Activated CD4-positive, alpha-beta T cell treated with anti-CD3 and anti-CD28 coated beads, Interleukin-2, amount 50 U/mL, for 16 hours (primary cell): ENCODE measurements around the gene RAB27B.

ENCODE experiments used
- DNase-seq: peaks from one replicate; pipeline ENCODE4 v3.0.0-alpha.2; 2020

The RAB27B gene

DNA sequence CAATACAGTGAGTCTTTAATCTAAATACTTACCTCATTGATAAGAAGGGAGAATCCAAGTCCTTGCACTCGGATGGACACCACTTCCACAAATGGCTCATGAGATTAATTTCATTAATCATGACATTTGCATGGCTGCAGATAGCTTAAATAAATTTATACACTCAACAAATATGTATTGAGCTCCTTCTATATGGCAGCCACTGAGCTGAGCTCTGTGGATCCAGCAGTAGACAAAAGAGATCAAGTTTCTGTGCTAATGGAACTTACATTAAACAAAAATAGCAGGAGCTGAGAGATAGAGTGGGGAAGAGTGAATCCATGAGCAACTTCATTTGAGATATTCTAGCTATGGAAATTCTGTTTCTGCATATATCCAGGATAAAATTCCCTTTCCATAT lies 44.4 kb downstream of the RAB27B start:
- no peak for DNase-seq

DNA sequence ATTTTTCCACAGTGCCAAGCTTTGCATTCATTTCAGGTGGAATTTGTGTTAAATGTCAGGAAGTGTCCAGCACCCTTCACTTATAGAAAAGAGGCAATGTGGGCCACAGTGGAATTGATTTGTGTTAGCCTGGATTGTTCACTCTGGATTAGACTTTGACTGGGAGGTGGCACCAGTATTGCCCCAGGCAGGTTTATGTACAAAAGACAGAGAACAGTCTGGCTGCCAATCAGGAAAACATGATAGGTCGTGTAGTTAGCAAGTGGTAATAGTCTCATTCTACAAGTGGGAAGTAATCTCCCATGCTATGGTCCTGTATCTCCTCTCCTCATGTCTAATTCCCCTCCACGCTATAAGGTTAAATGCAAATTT lies 45.6 kb downstream of the RAB27B start:
- no peak for DNase-seq

DNA sequence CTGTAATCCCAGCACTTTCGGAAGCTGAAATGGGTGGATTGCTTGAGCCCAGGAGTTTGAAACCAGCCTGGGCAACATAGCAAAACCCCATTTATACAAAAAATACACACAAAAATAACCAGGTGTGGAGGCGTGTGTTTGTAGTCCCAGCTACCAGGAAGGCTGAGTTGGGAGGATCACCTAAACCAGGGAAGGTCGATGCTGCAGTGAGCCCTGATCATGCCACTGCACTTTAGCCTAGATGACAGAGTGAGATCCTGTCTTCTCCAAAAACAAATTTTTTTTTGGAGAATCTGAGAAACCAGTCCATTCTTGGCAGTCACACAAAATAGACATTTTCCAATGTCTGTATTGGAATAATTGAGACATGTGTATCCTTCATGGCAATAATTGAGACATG lies 46.8 kb downstream of the RAB27B start:
- no peak for DNase-seq

DNA sequence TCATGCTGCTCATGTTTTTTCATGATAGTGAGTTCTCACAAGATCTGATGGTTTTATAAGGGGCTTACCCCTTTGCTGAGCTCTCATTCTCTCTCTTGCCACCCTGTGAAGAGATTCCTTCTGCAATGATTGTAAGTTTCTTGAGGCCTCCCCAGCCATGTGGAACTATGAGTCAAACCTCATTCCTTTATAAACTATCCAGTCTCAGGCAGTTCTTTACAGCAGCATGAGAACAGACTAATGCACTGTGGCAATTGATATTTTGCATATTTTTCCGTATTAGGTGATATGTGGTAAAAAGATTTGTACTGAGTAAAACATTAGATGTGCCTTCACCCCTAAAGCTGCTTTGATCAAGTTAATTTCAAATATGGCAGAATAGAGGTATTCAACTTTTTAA lies 48.8 kb downstream of the RAB27B start:
- no peak for DNase-seq

DNA sequence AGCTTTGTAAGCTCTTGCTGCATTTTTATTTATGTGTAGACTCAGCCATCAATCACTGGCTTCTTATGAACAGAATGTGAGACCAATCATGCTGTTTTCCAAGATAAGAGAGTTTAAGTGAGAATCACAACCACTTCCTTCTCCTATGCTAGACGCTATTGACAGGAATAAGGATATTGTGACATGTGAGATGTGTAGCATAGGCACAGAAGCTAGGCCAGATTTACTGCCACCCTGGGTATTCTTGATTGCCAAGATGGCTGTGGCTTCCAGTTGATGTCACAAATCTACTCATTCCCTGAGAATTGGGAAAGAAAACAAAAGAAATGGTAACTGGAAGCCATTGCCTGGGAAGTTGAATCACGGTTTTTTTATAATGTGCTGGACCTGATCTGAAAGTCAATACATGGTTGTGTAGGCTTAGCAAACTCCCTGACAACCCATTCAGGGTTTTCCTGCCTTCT lies 49.9 kb downstream of the RAB27B start:
- no peak for DNase-seq

DNA sequence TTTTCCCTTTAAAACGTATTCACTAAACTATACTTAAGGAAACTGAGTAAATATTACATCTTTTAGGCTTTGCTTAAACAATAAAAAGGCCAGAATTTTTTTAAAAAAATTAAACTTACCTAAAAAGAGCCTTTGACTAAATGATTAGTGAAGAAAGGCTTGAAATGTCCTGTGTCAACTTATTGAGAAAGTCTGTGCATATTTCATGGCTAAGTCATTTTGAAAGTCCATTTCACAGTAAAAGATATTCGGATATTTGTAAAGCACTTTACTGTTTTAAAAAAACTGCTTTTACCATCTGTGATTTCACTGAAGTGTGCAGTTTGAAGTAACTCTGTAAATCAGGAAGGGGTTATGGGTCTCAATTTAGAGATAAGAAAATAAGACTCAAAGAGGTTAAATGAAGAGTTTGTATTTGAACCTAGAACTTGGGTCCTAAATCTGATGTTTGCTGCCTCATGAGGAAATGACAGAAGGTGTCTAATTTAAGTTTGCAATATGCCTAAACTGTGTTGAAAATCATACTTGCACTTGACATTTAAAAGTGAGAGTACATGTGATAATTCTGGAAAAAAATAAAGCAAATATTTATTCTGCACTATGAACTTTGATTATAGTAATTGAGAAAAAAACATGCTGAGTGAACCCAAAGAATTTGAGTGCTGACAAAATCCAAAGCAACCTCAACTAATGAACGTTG lies 50.5 kb downstream of the RAB27B start:
- no peak for DNase-seq

DNA sequence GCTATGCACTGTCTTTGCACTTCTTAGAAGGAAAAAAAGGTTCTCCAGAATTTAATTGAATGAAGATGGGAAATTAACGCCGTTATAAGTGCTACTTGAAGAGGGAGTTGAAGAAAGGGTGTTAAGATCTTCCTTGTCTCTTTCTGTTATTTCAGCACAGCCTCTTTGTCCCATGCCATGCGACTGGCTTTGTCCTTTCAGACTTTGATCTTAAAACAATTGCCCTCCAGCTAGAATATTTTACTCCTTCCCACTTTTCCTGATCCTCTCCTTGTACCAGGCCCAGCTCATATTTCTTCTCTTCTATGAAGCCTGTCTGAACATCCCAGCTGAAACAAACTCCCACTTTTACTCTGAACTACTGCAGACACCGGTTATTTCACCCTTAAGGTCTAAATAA lies 51.4 kb downstream of the RAB27B start:
- DNase-seq, result no peak

DNA sequence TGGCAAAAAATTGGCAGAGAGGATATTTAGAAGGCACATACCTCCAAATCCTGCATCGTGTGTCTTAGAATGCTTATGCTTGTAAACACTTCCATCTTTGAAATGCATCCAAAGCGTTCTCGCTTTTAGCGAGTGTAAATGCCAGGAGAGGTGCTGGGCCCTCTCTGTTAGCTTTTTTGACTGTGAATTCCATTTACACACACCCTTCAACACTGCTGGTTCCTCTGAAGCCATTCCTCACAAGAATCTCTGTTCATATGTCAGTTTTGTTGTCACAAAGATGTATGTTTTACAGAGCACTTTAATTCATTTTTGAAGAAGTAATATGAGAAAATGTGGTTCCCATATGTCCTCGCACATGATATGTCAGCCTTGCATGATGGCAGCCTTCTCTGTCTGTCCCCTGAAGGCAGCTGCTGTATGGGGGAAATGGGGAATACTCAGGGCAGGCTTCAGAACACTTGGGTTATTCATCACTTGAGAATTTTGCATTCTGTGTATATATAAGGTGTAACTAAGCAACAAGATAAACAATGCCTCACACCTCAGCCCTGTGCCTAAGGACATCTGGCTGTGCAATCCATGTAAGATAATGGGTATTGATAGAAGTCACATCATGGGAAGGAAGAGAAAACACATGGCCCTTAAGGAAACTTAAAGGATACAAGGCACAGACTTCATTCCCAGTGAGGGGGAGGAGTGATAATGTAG lies 52.3 kb downstream of the RAB27B start:
- DNase-seq, result no peak

DNA sequence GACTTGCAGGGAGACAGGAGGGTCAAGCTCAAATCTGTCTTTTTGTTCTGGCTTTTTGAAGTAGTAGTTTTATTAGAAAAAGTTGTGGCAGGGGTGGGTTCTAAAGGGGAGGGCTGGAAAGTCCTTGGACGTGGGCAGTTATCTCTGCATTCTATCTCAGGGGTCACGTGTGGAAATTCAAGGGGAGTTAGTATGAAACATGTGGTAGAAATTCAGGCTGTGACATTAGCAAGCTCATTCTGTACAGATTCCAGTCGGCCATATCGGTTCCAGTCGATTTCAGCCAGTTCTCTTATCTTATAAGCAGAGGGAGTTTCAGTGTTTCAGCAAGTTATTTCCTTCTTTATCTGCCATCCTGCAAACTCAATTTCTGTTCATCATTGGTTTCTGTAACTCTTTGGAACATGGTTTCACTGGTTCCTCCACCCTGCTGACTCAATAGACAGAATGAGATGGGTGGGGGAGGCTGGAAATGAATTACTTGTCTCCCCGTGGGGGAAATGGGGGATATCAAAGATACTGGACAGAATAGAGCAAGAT lies 53.0 kb downstream of the RAB27B start:
- no peak for DNase-seq

DNA sequence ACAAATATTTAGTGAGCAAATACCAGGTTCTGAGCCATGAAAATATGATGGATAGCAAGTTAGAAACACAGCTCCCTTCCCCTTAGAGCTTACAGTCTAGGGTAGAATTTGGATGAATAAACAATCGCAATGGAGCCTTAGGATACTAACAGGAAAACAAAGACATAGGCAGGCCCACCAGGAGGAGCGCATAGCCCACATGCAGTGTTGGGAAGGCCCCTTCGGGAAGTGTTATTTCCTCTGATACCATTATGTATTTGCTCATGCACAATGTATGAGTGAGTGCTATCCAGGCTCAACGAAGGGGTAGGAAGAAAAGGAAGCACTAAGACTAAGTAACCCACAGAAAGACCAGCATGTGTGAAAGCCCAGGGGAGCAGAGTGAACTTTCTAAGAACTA lies 54.0 kb downstream of the RAB27B start:
- no peak for DNase-seq

DNA sequence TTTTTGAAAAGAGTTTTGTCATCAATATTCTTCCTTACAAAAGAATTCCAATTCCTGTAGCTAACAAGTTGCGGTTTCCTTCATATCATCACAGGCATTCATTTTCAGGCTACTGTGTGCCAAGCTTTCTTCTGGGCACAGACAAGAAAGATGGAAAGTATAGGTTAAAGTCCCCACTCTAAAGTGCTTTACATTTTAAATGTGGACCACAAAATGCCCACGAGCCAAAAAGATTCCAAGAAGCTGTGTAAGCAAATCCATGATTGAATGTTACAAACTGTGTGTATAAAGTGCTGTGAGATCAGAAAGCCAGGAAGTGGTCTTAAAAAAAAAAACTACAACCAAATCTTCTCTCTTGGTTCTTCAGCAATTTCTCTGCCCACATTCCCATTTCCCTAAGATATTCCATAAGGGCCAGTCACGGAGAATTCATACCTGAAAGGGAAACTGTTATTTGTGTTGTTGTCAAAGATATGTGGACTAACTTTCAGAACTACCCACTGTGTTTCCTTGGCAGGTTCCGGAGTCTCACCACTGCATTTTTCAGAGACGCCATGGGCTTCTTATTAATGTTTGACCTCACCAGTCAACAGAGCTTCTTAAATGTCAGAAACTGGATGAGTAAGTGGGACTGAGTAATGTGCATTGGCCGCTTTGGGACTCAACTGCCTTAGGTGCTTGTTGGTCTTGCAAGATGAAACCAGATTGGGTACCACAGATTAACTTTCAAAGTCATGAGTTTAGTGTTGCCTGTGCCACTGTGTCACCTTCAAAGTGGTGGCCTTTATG lies 55.7 kb downstream of the RAB27B start:
- no peak for DNase-seq

DNA sequence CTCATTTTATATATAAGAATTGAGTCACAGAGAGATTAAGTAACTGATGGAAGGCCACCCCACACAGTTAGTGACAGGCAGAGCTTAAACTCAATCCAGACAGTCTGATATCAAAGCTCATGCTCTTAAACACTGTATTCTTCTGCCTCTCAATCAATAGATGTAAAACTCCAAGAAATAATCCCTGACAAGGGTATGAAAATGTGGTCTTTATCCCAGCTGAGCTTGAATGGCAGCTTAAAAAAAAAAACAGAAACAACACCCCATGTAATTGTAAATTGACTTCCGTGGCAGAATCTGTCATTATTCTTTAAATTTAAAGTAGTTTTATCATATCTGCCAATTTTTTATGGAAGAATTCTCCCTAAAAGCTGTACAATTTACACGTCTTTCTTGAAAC lies 60.1 kb downstream of the RAB27B start:
- no peak for DNase-seq

DNA sequence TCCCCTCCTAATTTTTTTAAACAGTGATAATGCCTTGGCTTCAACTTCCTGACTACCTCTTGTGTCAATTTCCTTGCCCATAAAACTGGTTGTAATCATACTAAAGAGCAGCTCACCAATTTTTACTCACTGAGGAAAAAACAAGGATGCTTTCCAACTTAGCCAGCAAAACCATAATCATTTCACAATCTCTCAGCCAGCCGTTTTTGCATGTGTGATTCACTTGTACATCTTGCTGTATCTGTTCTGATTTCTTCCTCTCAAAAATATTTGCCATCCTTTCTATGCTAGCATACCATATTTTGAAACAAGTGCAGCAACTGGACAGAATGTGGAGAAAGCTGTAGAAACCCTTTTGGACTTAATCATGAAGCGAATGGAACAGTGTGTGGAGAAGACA lies 60.7 kb downstream of the RAB27B start:
- no peak for DNase-seq

DNA sequence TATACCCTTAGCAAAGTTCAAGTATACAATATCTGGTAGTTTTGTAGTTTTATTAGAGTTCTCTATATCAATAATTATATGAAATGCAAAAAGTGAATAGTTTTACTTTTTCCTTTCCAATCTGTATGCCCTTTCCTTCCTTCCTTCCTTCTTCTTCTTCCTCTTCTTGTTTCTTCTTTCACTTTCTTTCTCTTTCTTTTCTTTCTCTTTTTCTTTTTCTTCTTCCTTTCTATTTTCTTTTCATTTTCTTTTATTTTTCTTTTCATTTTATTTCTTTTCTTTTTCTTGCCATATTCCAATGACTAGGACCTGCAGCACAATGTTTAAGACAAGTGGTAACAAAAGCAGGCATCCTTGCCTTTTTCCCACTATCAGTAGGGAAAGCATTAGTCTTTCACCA lies 71.2 kb downstream of the RAB27B start:
- DNase-seq, result no peak

DNA sequence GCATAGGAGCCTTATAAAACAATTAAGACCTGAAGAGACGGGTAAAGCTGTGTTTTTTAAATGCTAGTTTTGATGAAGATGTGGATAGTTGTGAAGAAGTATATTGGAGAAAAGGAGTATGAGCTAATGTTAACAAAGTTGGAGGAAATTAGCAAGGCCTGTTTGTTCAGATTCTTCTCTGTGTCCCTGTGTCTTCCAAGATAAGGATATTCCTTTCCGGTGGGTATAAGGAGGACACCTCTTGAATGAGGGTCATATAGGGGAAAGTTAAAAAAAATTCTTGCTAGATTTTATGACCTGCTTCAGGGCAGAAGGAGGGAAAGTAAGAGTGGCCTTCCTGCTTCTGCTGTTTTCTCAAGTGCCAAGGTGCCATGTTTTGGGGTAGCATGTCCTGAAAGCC lies 72.0 kb downstream of the RAB27B start:
- no peak for DNase-seq

DNA sequence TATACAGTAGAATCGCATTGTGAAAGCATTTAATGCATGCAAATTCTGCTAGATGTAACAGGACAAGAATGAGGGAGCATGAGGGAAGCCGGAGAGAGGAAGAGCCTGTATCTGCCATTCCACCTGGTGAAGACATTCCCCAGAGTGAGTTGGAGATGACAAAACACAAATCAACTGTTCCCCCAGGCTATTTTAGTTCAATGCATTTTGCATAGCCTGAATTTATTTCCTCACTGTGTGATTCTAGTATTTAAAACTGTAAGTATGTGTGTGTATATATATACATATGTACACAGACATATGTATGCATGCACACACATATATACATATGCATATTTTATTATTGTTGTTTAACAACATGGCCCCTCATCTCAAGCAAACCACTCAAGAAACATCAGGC lies 76.3 kb downstream of the RAB27B start:
- DNase-seq, result no peak

DNA sequence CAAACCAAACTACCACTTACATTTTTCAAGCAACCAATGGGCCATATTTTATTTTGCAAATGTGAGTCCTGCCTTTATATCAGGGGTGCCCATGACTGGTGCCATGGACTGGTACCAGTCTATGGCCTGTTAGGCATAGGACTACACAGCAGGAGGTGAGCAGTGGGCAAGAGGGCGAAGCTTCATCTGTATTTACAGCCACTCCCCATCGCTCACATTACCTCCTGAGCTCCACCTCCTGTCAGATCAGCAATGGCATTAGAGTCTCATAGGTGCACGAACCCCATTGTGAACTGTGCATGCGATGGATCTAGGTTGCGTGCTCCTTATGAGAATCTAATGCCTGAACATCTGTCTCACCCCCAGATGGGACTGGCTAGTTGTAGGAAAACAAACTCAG lies 77.4 kb downstream of the RAB27B start:
- no peak for DNase-seq

DNA sequence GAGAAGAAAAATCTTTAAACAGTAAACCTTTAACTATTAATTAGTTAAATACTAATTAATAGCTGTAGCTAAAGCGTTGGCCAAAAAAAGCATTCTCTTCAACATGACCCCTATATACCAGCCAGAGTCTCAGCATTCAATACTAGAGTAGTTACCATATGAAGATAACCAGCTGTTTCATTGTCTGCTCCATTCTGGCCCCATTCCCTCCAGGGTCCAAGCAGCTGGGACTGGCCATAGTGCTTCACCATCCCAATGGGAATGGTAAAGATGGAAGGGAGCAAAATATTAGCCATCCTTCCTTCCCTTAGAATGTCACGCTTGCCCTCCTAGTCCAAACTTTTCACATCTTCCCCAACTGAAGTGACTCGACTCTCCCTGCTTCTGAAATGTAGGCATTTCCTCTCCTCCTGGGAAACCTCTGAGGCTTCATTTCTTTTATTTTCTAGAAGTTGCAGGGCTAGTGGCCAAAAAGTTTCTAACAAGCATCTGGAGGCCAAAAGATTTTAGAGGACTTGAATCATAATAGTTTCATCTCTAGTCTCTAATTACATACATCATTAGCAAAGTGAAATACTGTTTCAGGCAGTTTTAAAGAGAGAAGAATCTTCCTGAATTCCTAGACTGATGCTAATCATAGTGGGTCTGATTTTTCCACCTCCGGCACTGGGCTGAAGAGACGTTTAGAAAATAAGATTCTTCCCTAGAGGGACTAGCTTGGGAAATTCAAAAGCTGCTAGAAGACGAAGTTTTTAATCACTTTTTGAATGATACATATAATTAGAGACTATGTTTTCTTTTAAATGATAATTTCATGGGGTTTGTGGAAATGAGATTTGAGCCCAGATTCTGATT lies 78.3 kb downstream of the RAB27B start:
- DNase-seq, result no peak

DNA sequence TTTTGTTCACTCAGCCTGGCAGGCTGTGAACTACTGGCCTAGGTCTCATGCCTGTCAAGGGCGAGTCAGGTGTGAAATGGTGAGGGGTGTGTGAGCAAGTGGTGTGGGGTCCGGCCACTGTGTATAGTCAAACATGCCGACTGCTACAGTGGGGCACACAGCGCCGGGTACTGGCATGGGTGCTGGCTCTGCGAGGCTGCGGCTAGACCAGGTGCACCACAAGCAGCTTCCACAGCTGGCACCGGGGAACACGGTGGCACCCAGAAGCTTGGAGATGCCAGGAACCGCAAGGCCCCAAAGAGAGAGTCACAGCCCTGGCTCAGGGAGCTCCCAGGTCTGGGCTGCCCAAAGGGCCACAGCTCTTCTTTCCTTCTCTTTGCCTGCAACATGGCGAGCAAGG lies 81.3 kb downstream of the RAB27B start:
- DNase-seq, result no peak

DNA sequence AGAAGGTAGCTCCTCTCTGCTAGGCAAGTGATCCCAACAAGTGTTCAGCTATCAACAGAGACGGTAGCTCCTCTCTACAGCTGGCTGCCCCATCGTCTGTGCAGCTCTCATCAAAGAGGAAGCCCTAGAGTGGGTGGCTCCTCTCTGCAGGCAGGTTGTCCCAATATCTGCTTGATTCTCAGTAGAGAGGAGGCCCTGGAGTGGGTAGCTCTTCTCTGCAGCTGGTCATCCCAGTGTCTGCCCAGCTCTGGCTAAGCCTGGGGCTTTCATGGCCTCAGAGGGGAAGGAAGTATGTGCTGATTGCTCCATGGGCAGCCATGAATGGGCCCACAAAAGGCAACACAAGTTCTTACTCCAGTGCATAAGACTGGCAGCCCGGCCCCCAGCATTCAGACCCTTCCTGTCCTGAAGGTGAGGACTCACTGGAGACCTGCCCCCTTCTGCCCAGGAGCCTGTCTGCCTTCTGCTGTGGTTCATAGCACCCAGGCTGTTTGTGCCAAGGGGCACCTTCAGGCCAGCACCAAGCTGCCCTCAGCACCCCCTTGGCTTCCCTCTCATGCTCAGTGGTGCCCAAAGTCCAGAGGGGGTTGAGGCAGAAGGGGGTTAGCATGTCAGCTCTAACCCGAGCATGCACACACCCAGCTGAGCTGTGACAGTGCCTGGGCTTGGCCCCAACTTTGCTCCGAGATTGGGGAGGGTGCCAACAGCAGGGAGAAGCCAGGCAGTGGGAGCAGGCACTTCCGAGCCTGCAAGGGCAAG lies 82.1 kb downstream of the RAB27B start:
- DNase-seq, result no peak

DNA sequence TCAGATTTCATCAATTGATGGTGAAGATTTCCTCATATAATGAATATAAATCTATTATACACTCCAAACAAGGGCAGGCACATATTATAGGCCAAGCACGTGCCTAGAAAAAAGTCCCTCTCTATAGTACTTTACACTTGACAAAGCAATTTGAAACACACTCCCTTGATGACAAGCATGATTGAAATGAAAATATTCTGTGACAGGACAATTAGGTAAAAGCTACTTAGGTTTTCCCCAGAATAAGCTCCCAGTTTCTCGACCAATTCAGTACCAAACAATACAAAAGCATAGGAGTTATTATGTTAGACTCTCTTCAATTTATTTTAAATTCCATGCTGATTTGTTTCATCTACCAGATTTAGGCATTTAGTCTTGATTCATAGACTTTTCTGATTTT lies 83.3 kb downstream of the RAB27B start:
- no peak for DNase-seq

DNA sequence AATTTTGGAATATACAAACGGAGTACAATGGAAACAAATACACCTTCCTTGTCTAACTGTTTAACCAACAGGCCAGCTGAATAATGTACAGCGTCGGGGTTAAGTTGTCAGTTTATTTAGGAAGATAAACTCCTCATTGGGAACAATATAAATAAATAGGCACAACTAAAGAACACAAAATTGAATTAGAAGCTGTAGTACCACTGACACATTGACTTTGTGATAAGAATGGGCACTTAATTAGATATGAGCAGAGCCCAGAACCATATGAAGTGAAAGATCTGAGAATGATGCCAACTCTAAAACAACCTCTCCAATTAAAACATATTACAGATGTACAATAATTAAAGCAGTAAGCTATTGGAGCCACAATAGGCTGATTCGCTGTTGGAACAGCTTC lies 86.5 kb downstream of the RAB27B start:
- DNase-seq, result no peak
